PFSK-1 (cell line): Measurements from ENCODE around the gene TENM3.

ENCODE experiments used
- FOXP2 ChIP-seq: optimal IDR thresholded peaks from 2 replicates; pipeline ENCODE3; 2011; ENCODE audit warnings: borderline replicate concordance, control low read depth, inconsistent platforms; ENCODE audit not compliant: insufficient read depth; ENCODE audit errors: extremely low read length, extremely low read depth
- POLR2AphosphoS5 ChIP-seq: IDR thresholded peaks from 2 replicates; pipeline ENCODE4 v1.6.1; 2012; ENCODE audit warnings: low read depth, mild to moderate bottlenecking, control low read depth, low read length, moderate library complexity
- REST ChIP-seq, 2 experiments: IDR thresholded peaks; 2 replicates each; pipeline versions ENCODE4 v1.6.1 to v1.8.0; 2011 to 2012; ENCODE audit warnings: low read depth in 2 of 2, low read length in 2 of 2, control low read depth in 1 of 2, inconsistent platforms in 1 of 2, mild to moderate bottlenecking in 1 of 2, moderate library complexity in 1 of 2; ENCODE audit not compliant: insufficient read depth in 1 of 2
- SIN3A ChIP-seq: IDR thresholded peaks from 2 replicates; pipeline ENCODE4 v1.6.1; 2012; ENCODE audit warnings: mild to moderate bottlenecking, low read length, moderate library complexity, borderline replicate concordance; ENCODE audit not compliant: insufficient read depth
- TAF1 ChIP-seq: IDR thresholded peaks from 2 replicates; pipeline ENCODE4 v1.6.1; 2012; ENCODE audit warnings: low read length, control low read depth, borderline replicate concordance; ENCODE audit not compliant: insufficient read depth

The TENM3 gene

GRCh38 chr4:182695009-182695408, 451.8 kb downstream of the TENM3 start:
- TF ChIP-seq FOXP2, result no peak

DNA sequence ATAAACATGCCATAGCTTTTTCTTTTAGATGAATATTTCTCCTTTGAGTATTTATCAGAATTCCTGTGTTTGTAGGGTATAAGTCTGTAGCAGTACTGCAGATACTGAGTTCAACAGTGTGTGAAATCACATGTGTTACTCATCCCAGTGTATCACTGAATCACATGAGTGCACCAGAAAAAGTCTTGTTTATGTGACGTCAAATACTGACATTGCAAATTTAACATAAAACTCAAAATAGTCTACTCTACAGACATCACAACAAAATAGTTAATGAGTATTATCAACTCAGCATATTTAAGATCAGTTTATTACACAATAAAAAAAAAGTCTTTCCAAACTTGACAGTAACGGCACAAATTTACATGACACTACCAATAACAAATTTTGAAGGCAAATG, 452.6 kb downstream of the TENM3 start:
- TF ChIP-seq POLR2AphosphoS5, result no peak
- TF ChIP-seq REST (IDR thresholded peaks at IDR 0.05; ENCODE audit: insufficient read depth in 1 of 2, low read depth in 2 of 2, low read length in 2 of 2), result no peak
- TF ChIP-seq FOXP2, result no peak
- no peak for TF ChIP-seq SIN3A
- no peak for TF ChIP-seq TAF1

DNA sequence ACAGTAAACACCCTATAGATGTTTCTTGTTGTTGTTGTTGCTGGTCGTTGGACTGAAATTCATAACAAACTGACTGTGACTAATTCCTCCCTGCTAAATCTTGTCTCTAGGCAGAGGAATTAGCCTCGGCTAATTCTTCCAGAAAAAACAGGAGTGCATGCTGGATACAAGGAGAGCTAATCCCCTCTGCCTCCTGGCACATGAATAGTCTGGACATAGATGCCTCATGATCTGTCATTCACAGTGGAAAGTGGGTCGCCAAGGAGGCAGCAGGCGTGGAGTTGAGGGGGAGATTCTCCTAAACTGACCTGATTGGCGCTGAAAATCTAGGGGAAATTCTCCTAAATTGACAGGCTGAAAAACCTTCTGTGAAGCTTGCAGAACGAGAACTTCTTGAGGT, 453.9 kb downstream of the TENM3 start:
- TF ChIP-seq REST (IDR thresholded peaks at IDR 0.05; ENCODE audit: insufficient read depth in 1 of 2, low read depth in 2 of 2, low read length in 2 of 2), result no peak
- TF ChIP-seq TAF1, result no peak
- no peak for TF ChIP-seq FOXP2
- no peak for TF ChIP-seq POLR2AphosphoS5
- no peak for TF ChIP-seq SIN3A

DNA sequence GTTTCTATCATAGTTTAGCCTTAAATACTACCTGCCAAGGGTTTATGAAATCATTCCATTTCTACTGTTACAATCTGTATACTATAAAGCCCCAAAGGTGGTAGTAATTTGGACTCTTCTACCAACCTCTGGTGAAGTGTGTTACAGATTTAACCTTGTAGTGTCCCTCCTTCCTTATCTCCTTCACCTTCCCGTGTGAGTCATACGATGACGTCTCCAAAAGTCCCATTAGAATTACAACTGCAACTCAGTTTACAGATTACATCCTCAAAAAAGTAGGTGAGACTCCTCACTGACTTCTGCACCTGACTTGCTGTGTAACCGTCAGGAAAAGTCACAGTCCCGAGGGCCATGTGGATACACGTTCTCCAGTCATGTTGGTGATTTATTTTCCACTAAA, 455.0 kb downstream of the TENM3 start:
- TF ChIP-seq FOXP2, result no peak
- no peak for TF ChIP-seq TAF1
- no peak for TF ChIP-seq POLR2AphosphoS5
- TF ChIP-seq SIN3A, result no peak
- TF ChIP-seq REST (IDR thresholded peaks at IDR 0.05; ENCODE audit: insufficient read depth in 1 of 2, low read depth in 2 of 2, low read length in 2 of 2), result no peak

DNA sequence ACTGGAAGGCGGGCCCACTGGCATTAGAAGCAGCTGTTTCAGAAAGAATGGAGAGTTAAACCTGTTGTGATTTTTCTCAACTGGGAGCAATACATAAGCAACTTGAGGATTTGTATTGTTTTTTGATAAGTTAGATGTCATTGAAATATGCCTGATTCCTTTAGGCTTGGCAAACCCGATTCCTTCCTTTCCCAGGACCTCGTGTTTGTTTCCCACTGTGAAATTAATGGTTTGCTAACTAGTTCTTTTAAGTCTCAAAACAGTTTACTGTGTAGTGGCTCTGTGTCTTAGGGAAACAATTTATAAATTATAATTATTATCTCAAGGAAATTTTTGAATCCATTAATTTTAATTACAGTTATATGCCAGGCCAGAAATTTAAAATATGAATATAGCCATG, 456.0 kb downstream of the TENM3 start:
- TF ChIP-seq TAF1, result no peak
- no peak for TF ChIP-seq POLR2AphosphoS5
- no peak for TF ChIP-seq REST (IDR thresholded peaks at IDR 0.05; ENCODE audit: insufficient read depth in 1 of 2, low read depth in 2 of 2, low read length in 2 of 2)
- TF ChIP-seq SIN3A, result no peak
- TF ChIP-seq FOXP2, result no peak
